Measurements from ENCODE around the gene VAMP2. TPM values are rescaled to one million over a fixed set of nuclear protein-coding genes. Genes with fewer than 3 reads are reported as not detected.

Gene VAMP2
- total RNA-seq, 1 donor from 2014 or later: 2.1 TPM

DNA sequence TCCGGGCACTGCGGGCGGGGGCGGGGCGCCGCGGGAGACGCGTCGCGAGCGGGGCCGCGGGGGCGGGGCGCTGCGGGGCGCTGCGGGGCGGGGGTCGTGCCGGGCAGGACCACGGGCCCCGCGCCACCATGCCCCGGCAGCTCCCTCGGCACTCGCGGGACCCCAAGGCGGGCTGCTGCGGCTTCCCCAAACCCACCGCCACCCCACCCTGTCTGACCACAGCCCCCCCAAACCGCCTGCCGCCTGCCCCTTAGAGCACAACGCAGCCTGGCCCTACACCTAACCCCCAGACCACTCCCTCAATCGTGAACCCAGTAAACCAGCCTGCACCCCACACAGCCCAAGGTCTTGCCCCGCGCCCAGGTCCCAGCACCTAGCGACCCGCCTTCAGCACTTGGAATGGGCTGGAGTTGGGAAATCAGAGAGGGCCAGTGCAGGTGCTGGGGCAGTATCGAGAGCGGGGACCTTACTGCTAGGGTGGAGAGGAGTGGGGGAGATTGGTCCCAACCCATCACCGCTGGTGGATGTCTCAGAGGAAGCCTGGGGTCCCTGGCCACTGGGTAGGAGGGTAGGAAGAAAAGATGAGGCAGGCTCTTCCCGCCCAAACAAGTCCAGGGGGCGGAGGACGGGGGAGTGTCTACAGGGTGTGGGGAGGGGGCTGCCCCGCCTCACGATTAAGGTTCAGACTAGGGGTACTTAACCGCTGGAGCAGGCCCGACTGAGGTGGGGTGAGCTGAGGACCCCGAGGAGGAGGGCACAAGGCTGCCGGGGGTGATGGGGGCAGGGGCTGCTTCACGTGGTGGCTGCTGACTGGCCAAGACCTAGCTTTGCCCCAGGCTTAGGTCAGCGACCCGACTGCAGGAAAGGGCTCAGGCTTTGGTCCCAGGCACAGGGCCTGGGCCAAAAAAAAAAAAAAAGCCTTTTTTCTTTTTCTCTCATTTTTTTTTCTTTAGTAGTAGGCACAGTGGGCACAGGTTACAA, 539 bp upstream of the VAMP2 start:
- DNase-seq (ENCODE audit: low read depth): no peak
- TF ChIP-seq, protein P1, sequence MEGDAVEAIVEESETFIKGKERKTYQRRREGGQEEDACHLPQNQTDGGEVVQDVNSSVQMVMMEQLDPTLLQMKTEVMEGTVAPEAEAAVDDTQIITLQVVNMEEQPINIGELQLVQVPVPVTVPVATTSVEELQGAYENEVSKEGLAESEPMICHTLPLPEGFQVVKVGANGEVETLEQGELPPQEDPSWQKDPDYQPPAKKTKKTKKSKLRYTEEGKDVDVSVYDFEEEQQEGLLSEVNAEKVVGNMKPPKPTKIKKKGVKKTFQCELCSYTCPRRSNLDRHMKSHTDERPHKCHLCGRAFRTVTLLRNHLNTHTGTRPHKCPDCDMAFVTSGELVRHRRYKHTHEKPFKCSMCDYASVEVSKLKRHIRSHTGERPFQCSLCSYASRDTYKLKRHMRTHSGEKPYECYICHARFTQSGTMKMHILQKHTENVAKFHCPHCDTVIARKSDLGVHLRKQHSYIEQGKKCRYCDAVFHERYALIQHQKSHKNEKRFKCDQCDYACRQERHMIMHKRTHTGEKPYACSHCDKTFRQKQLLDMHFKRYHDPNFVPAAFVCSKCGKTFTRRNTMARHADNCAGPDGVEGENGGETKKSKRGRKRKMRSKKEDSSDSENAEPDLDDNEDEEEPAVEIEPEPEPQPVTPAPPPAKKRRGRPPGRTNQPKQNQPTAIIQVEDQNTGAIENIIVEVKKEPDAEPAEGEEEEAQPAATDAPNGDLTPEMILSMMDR (conservative IDR thresholded peaks at IDR 0.05; ENCODE audit: low read depth, low read length): no peak
- H3K4me3 ChIP-seq (ENCODE audit: low read depth, low read length): peak overlapping the region; percentile 96

DNA sequence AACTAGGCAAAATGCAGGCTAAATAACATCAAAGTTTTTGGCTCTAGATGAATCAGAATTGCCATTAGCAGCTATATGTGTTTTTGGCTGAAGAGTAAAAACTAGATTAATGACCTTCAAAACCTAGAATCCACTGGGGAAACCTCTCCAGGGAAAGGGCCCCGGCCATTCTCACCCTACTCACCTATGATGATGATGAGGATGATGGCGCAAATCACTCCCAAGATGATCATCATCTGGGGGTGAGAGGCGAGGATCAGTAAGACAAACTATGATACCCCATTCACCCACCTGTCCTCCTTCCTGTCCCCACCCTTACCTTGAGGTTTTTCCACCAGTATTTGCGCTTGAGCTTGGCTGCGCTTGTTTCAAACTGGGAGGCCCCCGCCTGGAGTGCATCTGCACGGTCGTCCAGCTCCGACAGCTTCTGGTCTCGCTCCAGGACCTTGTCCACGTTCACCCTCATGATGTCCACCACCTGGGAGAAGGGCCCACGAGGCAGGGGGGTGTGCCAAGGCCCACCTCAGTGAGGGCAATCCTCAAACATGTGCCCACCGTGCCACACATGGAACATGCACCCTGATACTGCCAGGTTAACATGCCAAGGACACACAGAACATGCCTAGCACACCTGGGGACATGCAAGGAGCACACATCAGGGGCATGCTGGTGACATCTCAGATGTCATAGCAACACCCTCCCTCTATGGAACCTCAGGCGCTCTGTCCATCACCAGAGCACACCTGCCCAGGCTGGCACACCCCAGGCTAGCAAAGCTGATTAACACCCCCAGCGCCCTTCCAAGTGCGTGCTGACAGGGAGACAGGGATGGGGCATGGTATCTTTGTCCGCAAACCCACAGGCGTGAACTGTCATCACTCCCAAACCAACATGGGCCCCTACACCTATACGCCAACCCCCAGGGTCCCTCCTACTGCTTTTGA, 1.2 kb downstream of the VAMP2 start:
- peak overlapping the region; percentile 96 for H3K4me3 ChIP-seq (ENCODE audit: low read depth, low read length)
- no peak for DNase-seq (ENCODE audit: low read depth)
- TF ChIP-seq, protein P1 (conservative IDR thresholded peaks at IDR 0.05; ENCODE audit: low read depth, low read length): no peak

DNA sequence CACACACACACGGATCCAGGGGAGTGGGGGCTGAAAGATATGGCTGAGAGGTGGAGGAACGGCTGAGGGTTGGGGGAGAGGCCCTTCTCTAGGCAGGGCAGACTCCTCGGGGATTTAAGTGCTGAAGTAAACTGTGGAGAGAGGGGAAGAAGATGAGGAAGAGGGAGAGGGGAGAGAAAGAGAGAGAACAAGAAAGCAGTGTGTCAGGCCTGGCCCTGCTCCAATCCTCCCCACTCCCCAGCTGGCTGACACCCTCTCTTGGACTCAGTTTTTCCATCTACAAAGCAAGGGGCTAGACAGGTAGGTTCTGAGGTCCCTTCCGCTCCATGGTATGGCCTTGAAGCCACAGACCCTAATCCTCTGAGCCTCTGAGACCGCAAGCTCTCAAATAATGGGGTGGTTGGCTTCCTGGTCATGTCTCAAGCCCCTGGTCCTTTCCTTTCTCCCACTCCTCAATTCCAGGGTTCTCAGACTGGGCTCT, 2.0 kb downstream of the VAMP2 start:
- H3K4me3 ChIP-seq (ENCODE audit: low read depth, low read length): peak overlapping the region; percentile 96
- TF ChIP-seq, protein P1 (conservative IDR thresholded peaks at IDR 0.05; ENCODE audit: low read depth, low read length): no peak
- DNase-seq (ENCODE audit: low read depth): no peak

DNA sequence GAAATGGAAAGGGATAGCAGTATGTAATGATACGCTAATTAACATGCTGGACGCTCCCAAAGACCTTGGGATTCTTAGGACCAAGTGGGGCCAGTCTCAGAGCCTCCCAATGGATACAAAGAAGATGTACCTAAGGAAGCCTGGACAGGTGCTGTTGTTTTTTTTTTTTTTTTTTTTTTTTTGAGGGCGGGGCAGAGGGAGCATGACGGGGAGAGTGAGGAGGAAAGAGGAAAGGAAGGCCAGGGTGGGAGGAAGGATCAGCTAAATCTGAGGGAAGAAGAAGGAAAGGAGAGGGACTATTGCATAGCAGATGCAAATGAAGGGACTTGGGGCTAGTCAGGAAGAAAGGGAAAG, 2.5 kb downstream of the VAMP2 start:
- TF ChIP-seq, protein P1 (conservative IDR thresholded peaks at IDR 0.05; ENCODE audit: low read depth, low read length): no peak
- H3K4me3 ChIP-seq (ENCODE audit: low read depth, low read length): no peak overlapping the region
- no peak for DNase-seq (ENCODE audit: low read depth)

DNA sequence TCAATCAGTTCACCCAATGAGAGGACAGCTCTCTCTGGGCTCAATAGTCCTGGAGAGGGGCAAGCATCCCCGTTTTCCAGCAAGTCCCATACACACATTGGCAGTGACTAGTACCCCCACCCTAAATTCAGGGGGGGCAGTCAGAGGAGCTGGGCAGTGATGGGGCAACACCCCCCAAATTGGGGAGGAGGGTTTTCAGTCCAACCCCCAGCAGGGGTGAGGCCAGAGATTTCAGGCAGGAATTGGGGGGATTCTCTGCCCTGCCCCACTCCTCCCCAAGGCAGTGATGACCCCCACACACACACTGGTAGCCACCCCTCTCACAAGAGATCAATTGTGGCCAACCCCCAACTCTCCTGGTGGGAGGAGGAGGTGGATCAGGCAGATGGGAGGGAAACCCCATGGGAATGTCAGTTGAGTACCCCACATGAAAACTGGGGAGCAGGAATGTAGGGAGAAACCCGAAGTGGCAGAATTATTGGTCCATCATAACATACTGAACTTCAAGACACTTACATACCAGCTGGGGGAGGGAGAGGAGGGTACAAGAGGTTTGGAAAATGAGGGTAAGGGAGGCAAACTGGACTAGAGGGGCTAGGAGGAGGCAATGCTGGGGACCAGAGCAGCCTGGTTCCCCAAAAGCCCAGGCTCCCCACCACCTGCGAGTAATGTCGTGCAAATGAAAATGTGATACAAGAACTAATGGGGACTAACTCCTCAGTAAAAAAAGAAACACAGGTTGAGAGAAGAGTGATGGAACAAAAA, 3.1 kb downstream of the VAMP2 start:
- TF ChIP-seq, protein P1 (conservative IDR thresholded peaks at IDR 0.05; ENCODE audit: low read depth, low read length): no peak
- H3K4me3 ChIP-seq (ENCODE audit: low read depth, low read length): no peak overlapping the region
- DNase-seq (ENCODE audit: low read depth): no peak

DNA sequence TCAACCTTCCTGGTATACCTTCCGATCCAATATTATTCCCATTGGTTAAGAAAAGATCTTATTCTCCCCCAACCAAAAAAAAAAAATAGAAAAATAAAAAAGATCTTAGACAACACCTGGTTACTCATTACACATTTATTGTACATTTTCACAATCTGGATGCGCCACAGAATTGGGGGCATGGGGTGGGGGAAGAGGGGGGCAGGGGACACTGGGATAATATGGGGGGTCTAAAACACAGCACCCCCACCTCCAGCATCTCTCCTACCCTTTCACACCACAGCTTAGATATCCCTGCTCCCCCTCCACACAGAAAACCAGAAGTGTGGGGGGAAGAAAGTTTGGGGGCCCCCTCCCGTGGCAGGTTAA, 3.7 kb downstream of the VAMP2 start:
- TF ChIP-seq, protein P1 (conservative IDR thresholded peaks at IDR 0.05; ENCODE audit: low read depth, low read length): no peak
- no peak overlapping the region for H3K4me3 ChIP-seq (ENCODE audit: low read depth, low read length)
- no peak for DNase-seq (ENCODE audit: low read depth)
